Ovary (tissue), 3 donors: ENCODE measurements around the gene PUS3.

Experiments
- CTCF ChIP-seq, 3 donors: fragments of 450-650 bp in 2 of 3; fragments of 200-600 bp in 1 of 3; IDR thresholded peaks; one replicate each; pipeline versions ENCODE4 v1.5.1 to v1.8.0; 2016 to 2022; ENCODE audit warnings: antibody characterized with exemption in 3 of 3, mild to moderate bottlenecking in 1 of 3
- EP300 ChIP-seq: sonication (generic); formaldehyde crosslinking; IDR thresholded peaks from one replicate; pipeline ENCODE4 v1.6.1; 2017; ENCODE audit warnings: antibody characterized with exemption
- POLR2A ChIP-seq: fragments of 450-650 bp; IDR thresholded peaks from one replicate; pipeline ENCODE4 v1.6.1; 2017; ENCODE audit warnings: antibody characterized with exemption, mild to moderate bottlenecking, moderate library complexity
- donor health status: DM: no; HTN: no; CAD: no.

DNA sequence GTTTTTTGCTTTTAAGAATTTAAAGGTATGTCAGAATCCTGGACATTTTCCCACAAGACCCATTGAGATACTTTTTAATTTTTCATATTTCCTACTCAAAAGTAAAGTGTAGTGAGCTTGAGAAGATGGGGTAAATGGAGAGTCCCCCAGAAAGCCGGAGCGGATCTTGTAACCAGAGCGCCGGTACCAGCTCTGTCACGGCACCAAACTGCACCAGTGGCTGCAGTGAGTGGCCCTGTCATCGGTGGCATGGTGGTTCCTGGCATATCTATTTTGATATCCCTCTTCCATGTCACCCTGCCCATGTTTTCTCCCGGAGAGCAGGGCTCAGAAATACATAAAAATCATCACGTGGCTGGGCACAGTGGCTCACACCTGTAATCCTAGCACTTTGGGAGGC, 20.6 kb upstream of the PUS3 start:
- TF ChIP-seq POLR2A (no peak), CTCF (IDR thresholded peaks at IDR 0.05) (no peak), EP300 (no peak)
